H1 (cell line): Measurements from ENCODE around the gene OR51V1. TPM values are rescaled to one million over a fixed set of nuclear protein-coding genes. Genes with fewer than 3 reads are reported as not detected.

Experiments
- CTCF ChIA-PET: fragments of 300-600 bp; sonication (Branson Sonifier 250); formaldehyde crosslinking; loops from one replicate; lab custom pipeline; 2021; ENCODE audit not compliant: partially characterized antibody; lab: Charles Lee
- POLR2A ChIA-PET: fragments of 300-600 bp; sonication (Branson Sonifier 250); formaldehyde crosslinking; loops from one replicate; lab custom pipeline; 2021; ENCODE audit warnings: inconsistent platforms; ENCODE audit not compliant: partially characterized antibody; lab: Charles Lee
- DNase-seq, 2 experiments: peaks; one replicate each; pipeline versions ENCODE4 v3.0.0 to v3.0.0-alpha.2; 2010 to 2022; ENCODE audit warnings: low spot score in 2 of 2, low read depth in 1 of 2, mixed read lengths in 1 of 2
- FAIRE-seq: peaks from 2 replicates; lab custom pipeline; 2011; peaks lifted over from hg19 to GRCh38; lab: Jason Lieb, UNC
- H2AFZ ChIP-seq: 2 replicates; pipeline ENCODE4 v1.8.1; 2012; ENCODE audit warnings: low read length, inconsistent platforms
- H2AK5ac ChIP-seq: 2 replicates; pipeline ENCODE4 v1.6.1; 2013; ENCODE audit warnings: low read depth, low read length
- H2BK120ac ChIP-seq: replicated peaks from 2 replicates; pipeline ENCODE3; 2013; ENCODE audit warnings: low read depth, low read length, inconsistent platforms
- H2BK12ac ChIP-seq: 2 replicates; pipeline ENCODE4 v1.6.1; 2013; ENCODE audit warnings: low read depth, low read length
- H2BK15ac ChIP-seq: 2 replicates; pipeline ENCODE4 v1.6.1; 2013; ENCODE audit warnings: low read length
- H2BK20ac ChIP-seq: 2 replicates; pipeline ENCODE4 v1.6.1; 2013; ENCODE audit warnings: low read length
- H2BK5ac ChIP-seq: 2 replicates; pipeline ENCODE4 v1.6.1; 2013; ENCODE audit warnings: low read depth, low read length
- H3K14ac ChIP-seq: 2 replicates; pipeline ENCODE4 v1.6.1; 2013; ENCODE audit warnings: inconsistent platforms; ENCODE audit not compliant: insufficient read length
- H3K18ac ChIP-seq: 2 replicates; pipeline ENCODE4 v1.6.1; 2013; ENCODE audit warnings: low read length; ENCODE audit errors: extremely low read depth
- H3K23ac ChIP-seq: 2 replicates; pipeline ENCODE4 v1.6.1; 2013; ENCODE audit warnings: inconsistent platforms; ENCODE audit not compliant: insufficient read length
- H3K23me2 ChIP-seq: 2 replicates; pipeline ENCODE4 v1.6.1; 2013; ENCODE audit warnings: low read depth, low read length
- H3K27ac ChIP-seq: 2 replicates; pipeline ENCODE4 v1.6.1; 2011; ENCODE audit warnings: low read depth, low read length, inconsistent platforms
- H3K27me3 ChIP-seq, 4 experiments: replicated peaks in 1 of 4; 1 replicate in 1 of 4; 2 replicates in 3 of 4; pipeline versions ENCODE4 v1.6.1 to v1.8.1; 2011 to 2013; ENCODE audit warnings: low read length in 3 of 4, mild to moderate bottlenecking in 3 of 4, inconsistent platforms in 2 of 4, mixed read lengths in 2 of 4, moderate library complexity in 1 of 4; ENCODE audit not compliant: control insufficient read depth in 3 of 4, insufficient read depth in 3 of 4; ENCODE audit errors: extremely low read depth in 1 of 4
- H3K36me3 ChIP-seq, 4 experiments: 2 replicates each; pipeline versions ENCODE4 v1.6.1 to v1.8.1; 2011 to 2013; ENCODE audit warnings: mild to moderate bottlenecking in 4 of 4, low read length in 3 of 4, moderate library complexity in 2 of 4, control low read depth in 1 of 4, inconsistent platforms in 1 of 4; ENCODE audit not compliant: insufficient read depth in 4 of 4, control insufficient read depth in 2 of 4
- H3K4ac ChIP-seq: replicated peaks from 2 replicates; pipeline ENCODE3; 2013; ENCODE audit warnings: low read length, low read depth, mixed read lengths, inconsistent platforms; ENCODE audit not compliant: insufficient read length
- H3K4me1 ChIP-seq, 4 experiments: replicated peaks in 1 of 4; 1 replicate in 1 of 4; 2 replicates in 3 of 4; pipeline versions ENCODE4 v1.6.1 to v1.8.1; 2011 to 2013; ENCODE audit warnings: low read length in 3 of 4, inconsistent platforms in 2 of 4, mixed read lengths in 1 of 4; ENCODE audit not compliant: insufficient read depth in 4 of 4, control insufficient read depth in 3 of 4
- H3K4me2 ChIP-seq, 2 experiments: 2 replicates each; pipeline versions ENCODE4 v1.6.1 to v1.8.1; 2011 to 2013; ENCODE audit warnings: low read depth in 2 of 2, low read length in 2 of 2, control low read depth in 1 of 2, inconsistent platforms in 1 of 2, mild to moderate bottlenecking in 1 of 2; ENCODE audit not compliant: insufficient read depth in 1 of 2
- H3K4me3 ChIP-seq, 4 experiments: fragments of 200-600, 300-600 bp in 1 of 4; sonication (generic), shearing (Covaris generic), sonication (Bioruptor Twin) in 1 of 4; 2 replicates each; pipeline versions ENCODE4 v1.5.1 to v1.8.1; 2011 to 2016; ENCODE audit warnings: low read length in 4 of 4, low read depth in 3 of 4, control low read depth in 2 of 4, inconsistent platforms in 2 of 4, mild to moderate bottlenecking in 2 of 4, mixed read lengths in 1 of 4, moderate library complexity in 1 of 4; ENCODE audit not compliant: insufficient read depth in 2 of 4; ENCODE audit errors: extremely low read depth in 1 of 4
- H3K56ac ChIP-seq: replicated peaks from 2 replicates; pipeline ENCODE3; 2013; ENCODE audit warnings: low read depth, mild to moderate bottlenecking, mixed read lengths, low read length, inconsistent platforms; ENCODE audit not compliant: insufficient read length
- H3K79me1 ChIP-seq: 2 replicates; pipeline ENCODE4 v1.6.1; 2013; ENCODE audit warnings: low read depth, low read length, control low read depth
- H3K79me2 ChIP-seq, 2 experiments: 2 replicates each; pipeline versions ENCODE4 v1.6.1 to v1.8.1; 2012 to 2013; ENCODE audit warnings: low read length in 2 of 2, mild to moderate bottlenecking in 2 of 2, inconsistent platforms in 1 of 2; ENCODE audit not compliant: insufficient read depth in 2 of 2, control insufficient read depth in 1 of 2
- H3K9ac ChIP-seq, 4 experiments: replicated peaks in 1 of 4; 1 replicate in 1 of 4; 2 replicates in 3 of 4; pipeline versions ENCODE4 v1.6.1 to v1.8.1; 2011 to 2013; ENCODE audit warnings: low read depth in 3 of 4, low read length in 3 of 4, control low read depth in 2 of 4, mild to moderate bottlenecking in 2 of 4, moderate library complexity in 2 of 4, inconsistent platforms in 1 of 4; ENCODE audit errors: extremely low read depth in 1 of 4
- H3K9me3 ChIP-seq, 2 experiments: 2 replicates each; pipeline versions ENCODE4 v1.6.1 to v1.8.1; 2012 to 2013; ENCODE audit warnings: mild to moderate bottlenecking in 2 of 2, moderate library complexity in 2 of 2, control low read depth in 1 of 2, inconsistent platforms in 1 of 2, low read depth in 1 of 2, low read length in 1 of 2, mixed read lengths in 1 of 2; ENCODE audit not compliant: insufficient read depth in 2 of 2
- H4K20me1 ChIP-seq, 2 experiments: replicated peaks in 1 of 2; 2 replicates each; pipeline versions ENCODE3 to v1.8.1; 2011 to 2013; ENCODE audit warnings: inconsistent platforms in 2 of 2, low read length in 2 of 2, mild to moderate bottlenecking in 1 of 2; ENCODE audit not compliant: insufficient read depth in 2 of 2, control insufficient read depth in 1 of 2
- H4K5ac ChIP-seq: 2 replicates; pipeline ENCODE4 v1.6.1; 2013; ENCODE audit warnings: low read length, low read depth, mixed read lengths, inconsistent platforms; ENCODE audit not compliant: insufficient read length
- H4K8ac ChIP-seq: 2 replicates; pipeline ENCODE4 v1.8.0; 2013; ENCODE audit warnings: mild to moderate bottlenecking, moderate library complexity, low read length, inconsistent platforms; ENCODE audit not compliant: insufficient read depth; ENCODE audit errors: extremely low read depth
- H4K91ac ChIP-seq: replicated peaks from 2 replicates; pipeline ENCODE3; 2013; ENCODE audit warnings: low read length, mixed read lengths, inconsistent platforms; ENCODE audit not compliant: insufficient read length
- ATF3 ChIP-seq: IDR thresholded peaks from 2 replicates; pipeline ENCODE4 v1.6.1; 2011; ENCODE audit warnings: low read depth, mild to moderate bottlenecking, low read length; ENCODE audit not compliant: insufficient read depth
- EGR1 ChIP-seq: IDR thresholded peaks from 2 replicates; pipeline ENCODE4 v1.6.1; 2011; ENCODE audit warnings: low read depth, low read length, borderline replicate concordance
- EP300 ChIP-seq, 2 experiments: IDR thresholded peaks; 1 replicate in 1 of 2; 2 replicates in 1 of 2; pipeline ENCODE4 v1.6.1; 2011 to 2012; ENCODE audit warnings: low read depth in 2 of 2, low read length in 2 of 2, mild to moderate bottlenecking in 2 of 2, borderline replicate concordance in 1 of 2, inconsistent platforms in 1 of 2, moderate library complexity in 1 of 2
- EZH2 ChIP-seq: fragments of 200-600 bp; sonication (generic); IDR thresholded peaks from 2 replicates; pipeline ENCODE4 v1.7.1; 2012; ENCODE audit warnings: low read depth, mild to moderate bottlenecking, moderate library complexity, low read length, inconsistent platforms; ENCODE audit not compliant: severe bottlenecking
- JUN ChIP-seq: IDR thresholded peaks from 2 replicates; pipeline ENCODE4 v1.6.1; 2011; ENCODE audit warnings: low read depth, mild to moderate bottlenecking, improper control_type of control experiment, low read length
- JUND ChIP-seq: IDR thresholded peaks from 2 replicates; pipeline ENCODE4 v1.6.1; 2011; ENCODE audit warnings: mild to moderate bottlenecking, improper control_type of control experiment, low read length
- NANOG ChIP-seq: IDR thresholded peaks from 2 replicates; pipeline ENCODE4 v1.6.1; 2011; ENCODE audit warnings: low read length, low read depth, mild to moderate bottlenecking, inconsistent platforms; ENCODE audit not compliant: insufficient read depth, poor library complexity, severe bottlenecking
- RXRA ChIP-seq: IDR thresholded peaks from 2 replicates; pipeline ENCODE4 v1.6.1; 2011; ENCODE audit warnings: low read depth, mild to moderate bottlenecking, low read length, moderate library complexity; ENCODE audit not compliant: insufficient read depth
- TEAD4 ChIP-seq: IDR thresholded peaks from 2 replicates; pipeline ENCODE4 v1.6.1; 2012; ENCODE audit warnings: low read depth, low read length, inconsistent platforms, mixed read lengths
- USF2 ChIP-seq: IDR thresholded peaks from 2 replicates; pipeline ENCODE4 v1.6.1; 2011; ENCODE audit warnings: low read length, improper control_type of control experiment
- ZNF274 ChIP-seq: IDR thresholded peaks from 2 replicates; pipeline ENCODE4 v1.7.0; 2012; ENCODE audit warnings: low read length, borderline replicate concordance; ENCODE audit errors: extremely low read depth
- WGBS, 2 experiments: shearing (Covaris generic) in 1 of 2; methylation state at CpG; one replicate each; pipeline versions ENCODE4 v1.1.6 to v1.1.7; 2013 to 2015; ENCODE audit warnings: low lambda C conversion rate in 2 of 2, mixed read lengths in 2 of 2, inconsistent platforms in 1 of 2, low coverage in 1 of 2, missing lambda C conversion rate in 1 of 2; ENCODE audit not compliant: insufficient replicate concordance in 2 of 2, insufficient coverage in 1 of 2, insufficient read length in 1 of 2; ENCODE audit errors: extremely low coverage in 1 of 2, missing lambda C conversion rate in 1 of 2; 5-methylcytosine and 5-hydroxymethylcytosine counted together
- polyA plus RNA-seq, 7 experiments: library from polyadenylated mRNA; depleted of rRNA in 3 of 7; stranded (reverse) in 5 of 7; unstranded in 2 of 7; fragments of >200 nt in 5 of 7; fragments of 200-250 nt in 2 of 7; gene quantifications; 1 replicate in 5 of 7; 2 replicates in 1 of 7; 4 replicates in 1 of 7; pipeline versions ENCODE4 v1.2.1 to v1.2.3, GENCODE V29; 2011 to 2013; ENCODE audit warnings: missing spikeins in 2 of 7, mixed read lengths in 2 of 7
- total RNA-seq: library from RNA; stranded (reverse); fragmentation: NEBNext Ultra II Directional; extraction: Animal tissue kit (Norgen Biotek cat#: 25700); gene quantifications from 2 replicates; pipeline ENCODE4 v1.2.1, GENCODE V29; 2021

Gene OR51V1
- total and polyA plus RNA-seq, 2 of the 8 experiments (the other 6 are each of a cell fraction or from before 2014, with no cell fraction given): not detected

- Histone ChIP-seq H3K4me3 (no peak overlapping the region), H2AK5ac (no peak overlapping the region), H3K23ac (no peak overlapping the region), H3K14ac (no peak overlapping the region), H3K79me1 (no peaks in the 10 kb centered on the region), H4K20me1 (no peaks in the 10 kb centered on the region), H3K79me2 (no peaks in the 10 kb centered on the region), H2BK5ac (no peak overlapping the region), H3K4me2 (no peak overlapping the region), H3K9me3 (no peaks in the 10 kb centered on the region), H3K36me3 (no peaks in the 10 kb centered on the region), H3K4me1 (no peaks in the 10 kb centered on the region), H3K23me2 (no peaks in the 10 kb centered on the region), H2AFZ (no peak overlapping the region), H2BK120ac (no peak overlapping the region), H2BK12ac (no peak overlapping the region), H4K91ac (no peak overlapping the region), H3K27me3 (no peaks in the 10 kb centered on the region; a peak in 1 of 7 replicates), H3K18ac (no peak overlapping the region), H4K8ac (no peak overlapping the region), H3K56ac (no peak overlapping the region), H2BK20ac (no peak overlapping the region), H3K4ac (no peak overlapping the region), H3K27ac (no peak overlapping the region), H3K9ac (no peak overlapping the region), H2BK15ac (no peak overlapping the region), H4K5ac (no peak overlapping the region)
- FAIRE-seq: no peak
- CTCF ChIA-PET: interaction anchor here (0.6 to 1.9 kb wide), 3 partner anchors 12 to 228 kb away, joined by 3 to 4 read pairs (median 3); no protein-coding TSS in a partner anchor
- DNase-seq: no peak
- POLR2A ChIA-PET: no interaction called here
- 93% methylated on average over 3 of the region's 3 CpGs; no CpG with 5 or more reads in 1 of the 2 experiments for WGBS, 2 experiments
- TF ChIP-seq USF2 (no peak), EZH2 (no peak), JUND (no peak), TEAD4 (no peak), NANOG (no peak), ZNF274 (no peak), EP300 (IDR thresholded peaks at IDR 0.05; ENCODE audit: borderline replicate concordance in 1 of 2, low read depth in 2 of 2, low read length in 2 of 2) (no peak), RXRA (no peak), ATF3 (no peak), EGR1 (no peak), JUN (no peak)
These were observed 47.1 kb upstream of the OR51V1 start for GRCh38 chr11:5247472-5248192.
